Epithelial cell of proximal tubule (primary cell): ENCODE data around the gene RNF186. TPM values are rescaled to one million over a fixed set of nuclear protein-coding genes. Genes with fewer than 3 reads are reported as not detected.
"Not testable (repeated sequence)": the region's sequence is repeated elsewhere in the genome, so short reads cannot be mapped to it uniquely, and the experiment has no call there.

Source experiments
- DNase-seq: peaks from one replicate; pipeline ENCODE4 v3.0.0-alpha.2; 2011; ENCODE audit warnings: low read depth
- H3K4me3 ChIP-seq: 2 replicates; pipeline ENCODE4 v1.5.1; 2011; ENCODE audit warnings: low read depth, mild to moderate bottlenecking, low read length
- CTCF ChIP-seq: conservative IDR thresholded peaks from 2 replicates; pipeline ENCODE4 v1.5.1; 2012; ENCODE audit warnings: low read depth, mild to moderate bottlenecking, low read length
- total RNA-seq: library from RNA; depleted of rRNA; stranded (reverse); fragments of >200 nt; gene quantifications from 2 replicates; pipeline ENCODE4 v1.2.3, GENCODE V29; 2015

The RNF186 gene
- total RNA-seq, 1 donor from 2014 or later: not detected

- no peak for TF ChIP-seq CTCF
- no peak for DNase-seq
- H3K4me3 ChIP-seq: no peak overlapping the region
Observed at GRCh38 chr1:19797827-19798226, 17.3 kb downstream of the RNF186 start.

GRCh38 chr1:19794583-19794982 lies 20.5 kb downstream of the RNF186 start:
- no peak for DNase-seq

GRCh38 chr1:19793360-19794046 lies 21.6 kb downstream of the RNF186 start:
- TF ChIP-seq CTCF: no peak
- no peak overlapping the region for H3K4me3 ChIP-seq
- no peak for DNase-seq

More at GRCh38 chr1:19794583-19794982, 20.5 kb downstream of the RNF186 start:
- TF ChIP-seq CTCF: no peak
- H3K4me3 ChIP-seq: no peak overlapping the region

- H3K4me3 ChIP-seq: no peak overlapping the region
- TF ChIP-seq CTCF: no peak
- no peak for DNase-seq
Observed at GRCh38 chr1:19792237-19793002, 22.7 kb downstream of the RNF186 start.

GRCh38 chr1:19790061-19790975 lies 24.8 kb downstream of the RNF186 start:
- not testable (repeated sequence) for H3K4me3 ChIP-seq, DNase-seq

- no peak for DNase-seq
- no peak overlapping the region for H3K4me3 ChIP-seq
- TF ChIP-seq CTCF: no peak
Observed at GRCh38 chr1:19786988-19787423, 28.1 kb downstream of the RNF186 start.

GRCh38 chr1:19785660-19786059 lies 29.4 kb downstream of the RNF186 start:
- H3K4me3 ChIP-seq: no peak overlapping the region
- no peak for TF ChIP-seq CTCF
- no peak for DNase-seq
